Putamen (tissue), 1 donor: ENCODE results near the gene TXNDC2.
A peak's percentile ranks its signal among the peaks of the same experiment; 100 is the strongest.

Experiments used
- DNase-seq: peaks from one replicate; pipeline ENCODE4 v3.0.0-alpha.2; 2016; ENCODE audit warnings: low spot score

TXNDC2 gene

DNA sequence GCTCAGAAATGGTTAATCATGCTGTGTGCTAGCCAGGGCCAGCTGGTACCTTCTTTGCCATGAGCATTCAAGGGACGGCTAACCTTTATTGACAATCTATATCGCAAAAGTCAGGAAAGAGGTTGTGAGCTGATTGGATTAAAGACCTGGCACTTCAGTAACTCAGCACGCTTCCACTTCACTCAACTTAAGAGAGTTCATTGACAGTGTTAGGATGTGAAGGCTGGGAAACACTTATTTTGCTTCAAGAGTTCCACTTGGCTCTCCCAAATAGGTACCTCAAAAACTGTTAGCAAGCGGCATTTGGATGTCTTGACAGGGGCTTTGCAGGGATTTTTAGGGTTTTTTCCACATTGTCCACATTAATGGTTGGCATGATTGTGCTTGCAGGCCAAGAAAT, 25.1 kb upstream of the TXNDC2 start:
- DNase-seq: no peak

DNA sequence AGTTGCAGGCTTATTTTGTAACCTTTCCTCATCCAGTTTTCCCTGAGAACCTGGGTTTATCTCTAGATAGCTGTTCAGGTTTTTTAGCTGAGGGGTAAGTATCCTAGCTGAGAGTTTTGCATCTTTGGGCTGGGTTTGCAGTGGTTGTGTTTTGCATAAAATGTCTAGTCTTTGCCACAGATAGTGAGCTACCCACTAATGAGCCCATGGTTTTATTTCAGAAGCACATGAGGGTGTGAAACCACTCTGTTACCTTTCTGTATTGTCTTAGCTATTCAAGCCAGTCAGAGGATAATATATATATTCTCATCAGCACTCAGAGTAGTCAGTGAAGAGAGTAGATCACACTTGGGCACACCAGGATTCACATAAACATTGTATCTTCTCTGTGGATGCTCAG, 24.6 kb upstream of the TXNDC2 start:
- DNase-seq: no peak

DNA sequence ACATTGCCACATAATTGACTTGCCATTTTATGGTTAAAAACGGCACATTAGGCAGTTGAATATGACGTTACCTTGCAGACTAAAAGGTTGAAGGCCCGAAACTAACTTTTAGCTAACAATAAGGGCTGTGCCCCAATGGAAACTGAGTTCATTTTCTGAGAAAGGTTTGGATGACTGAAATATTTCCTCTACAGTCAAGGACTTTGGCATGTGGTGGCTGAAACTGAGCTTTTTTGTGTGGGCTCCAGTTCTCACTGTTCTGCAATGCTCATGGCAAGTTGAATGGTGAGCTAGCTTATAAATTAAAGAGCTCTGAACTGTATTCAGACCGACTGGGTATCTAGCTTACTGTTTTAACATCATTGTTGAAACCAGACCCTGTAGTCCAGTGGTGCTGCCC, 23.8 kb upstream of the TXNDC2 start:
- DNase-seq: no peak

DNA sequence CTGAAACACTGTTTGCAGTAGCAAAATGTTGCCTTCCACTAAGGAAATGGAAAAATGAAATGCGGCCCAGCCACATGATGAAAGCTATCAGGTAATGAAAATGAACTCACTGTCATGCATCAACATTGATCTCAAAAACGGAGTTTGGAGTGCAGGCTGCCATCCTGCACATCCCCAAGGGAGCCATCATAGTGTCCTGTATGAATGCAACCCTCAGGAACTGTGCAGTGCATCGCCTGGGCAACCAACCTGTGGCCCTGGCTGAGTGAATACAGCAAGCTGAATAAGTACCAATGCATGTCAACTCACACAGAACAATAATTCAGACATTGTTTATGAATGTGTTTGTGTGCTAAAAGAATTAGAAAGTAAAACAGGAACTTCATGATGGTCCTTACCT, 23.1 kb upstream of the TXNDC2 start:
- DNase-seq: no peak

DNA sequence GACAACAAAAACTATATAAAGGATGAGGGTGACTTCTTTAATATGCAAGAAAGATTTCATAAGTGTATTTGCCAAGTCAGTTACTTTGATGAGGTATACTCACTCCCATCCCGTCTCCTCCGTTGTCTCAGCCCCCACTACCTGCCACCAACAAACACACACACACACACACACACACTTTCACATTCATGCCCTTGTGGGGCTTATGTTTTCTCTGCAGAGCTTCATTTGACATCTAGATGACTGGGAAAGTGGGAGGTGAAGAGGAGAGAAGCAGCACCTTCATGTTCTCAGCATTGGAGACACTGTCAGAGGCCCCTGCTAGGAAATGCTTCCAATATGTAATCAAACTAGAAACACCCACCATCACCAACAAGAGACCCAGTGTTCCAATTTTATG, 22.5 kb upstream of the TXNDC2 start:
- peak; percentile 39 for DNase-seq

DNA sequence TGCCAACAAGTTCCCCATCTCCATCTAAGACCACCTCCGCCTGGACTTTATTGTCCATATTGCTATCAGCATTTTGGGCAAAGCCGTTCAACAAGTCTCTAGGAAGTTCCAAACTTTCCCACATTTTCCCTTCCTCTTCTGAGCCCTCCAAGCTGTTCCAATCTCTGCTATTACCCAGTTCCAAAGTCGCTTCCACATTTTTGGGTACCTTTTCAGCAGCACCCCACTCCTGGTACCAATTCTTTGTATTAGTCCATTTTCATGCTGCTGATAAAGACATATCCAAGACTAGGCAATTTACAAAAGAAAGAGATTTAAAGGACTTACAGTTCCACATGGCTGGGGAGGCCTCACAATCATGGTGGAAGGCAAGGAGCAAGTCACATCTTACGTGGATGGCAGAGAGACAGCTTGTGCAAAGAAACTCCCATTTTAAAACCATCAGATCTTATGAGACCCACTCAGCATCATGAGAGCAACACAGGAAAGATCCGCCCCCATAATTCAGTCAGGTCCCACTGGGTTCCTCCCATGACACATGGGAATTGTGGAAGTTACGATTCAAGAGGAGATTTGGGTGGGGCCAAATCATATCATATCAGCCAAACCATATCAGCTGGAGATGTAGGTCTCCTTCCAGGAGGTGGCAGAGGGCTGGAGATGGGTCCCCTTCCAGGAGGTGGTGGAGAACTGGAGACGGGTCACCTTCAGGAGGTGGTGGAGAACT, 19.8 kb upstream of the TXNDC2 start:
- no peak for DNase-seq

DNA sequence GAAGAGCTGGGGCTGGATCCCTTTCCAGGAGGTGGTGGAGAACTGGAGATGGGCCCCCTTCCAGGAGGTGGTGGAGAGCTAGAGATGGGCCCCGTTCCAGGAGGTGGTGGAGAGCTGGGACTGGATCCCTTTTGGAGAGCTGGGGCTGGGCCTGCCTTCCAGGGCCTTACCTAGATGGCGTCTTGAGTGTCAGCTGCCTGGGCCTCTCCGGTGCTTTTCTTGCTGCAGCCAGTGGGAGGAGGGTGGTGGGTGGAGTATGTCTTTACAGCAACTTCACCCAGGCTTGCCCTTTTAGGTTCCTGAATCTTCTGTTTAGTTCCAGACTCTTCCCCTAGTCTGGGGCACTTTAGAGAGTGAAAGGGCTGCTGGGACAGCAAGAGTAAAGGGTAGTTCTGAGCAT, 19.1 kb upstream of the TXNDC2 start:
- DNase-seq: no peak

DNA sequence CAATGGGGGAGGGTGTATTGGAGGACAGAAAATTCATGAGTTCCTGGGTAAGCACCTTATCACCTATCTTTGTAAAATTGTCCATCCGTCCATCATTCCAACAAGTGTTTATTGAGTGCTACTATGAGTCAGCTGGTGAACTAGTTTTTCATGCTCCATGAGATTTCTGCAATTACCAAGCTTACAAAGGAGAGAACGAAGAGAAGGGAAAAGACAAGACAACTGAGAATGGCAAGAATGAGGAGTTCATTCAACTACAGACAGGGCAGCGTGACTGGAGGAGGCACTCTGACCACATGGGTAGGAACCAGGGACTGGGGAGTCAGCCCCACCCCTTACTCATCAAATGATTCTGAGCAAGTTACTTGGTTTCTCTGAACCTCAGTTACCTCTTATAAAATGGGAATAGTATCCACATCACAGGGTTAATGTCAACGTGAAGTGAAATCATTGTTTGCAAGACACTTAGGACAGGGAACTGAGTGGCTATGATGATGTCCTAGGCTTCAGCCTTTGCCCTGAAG, 18.6 kb upstream of the TXNDC2 start:
- DNase-seq: no peak

DNA sequence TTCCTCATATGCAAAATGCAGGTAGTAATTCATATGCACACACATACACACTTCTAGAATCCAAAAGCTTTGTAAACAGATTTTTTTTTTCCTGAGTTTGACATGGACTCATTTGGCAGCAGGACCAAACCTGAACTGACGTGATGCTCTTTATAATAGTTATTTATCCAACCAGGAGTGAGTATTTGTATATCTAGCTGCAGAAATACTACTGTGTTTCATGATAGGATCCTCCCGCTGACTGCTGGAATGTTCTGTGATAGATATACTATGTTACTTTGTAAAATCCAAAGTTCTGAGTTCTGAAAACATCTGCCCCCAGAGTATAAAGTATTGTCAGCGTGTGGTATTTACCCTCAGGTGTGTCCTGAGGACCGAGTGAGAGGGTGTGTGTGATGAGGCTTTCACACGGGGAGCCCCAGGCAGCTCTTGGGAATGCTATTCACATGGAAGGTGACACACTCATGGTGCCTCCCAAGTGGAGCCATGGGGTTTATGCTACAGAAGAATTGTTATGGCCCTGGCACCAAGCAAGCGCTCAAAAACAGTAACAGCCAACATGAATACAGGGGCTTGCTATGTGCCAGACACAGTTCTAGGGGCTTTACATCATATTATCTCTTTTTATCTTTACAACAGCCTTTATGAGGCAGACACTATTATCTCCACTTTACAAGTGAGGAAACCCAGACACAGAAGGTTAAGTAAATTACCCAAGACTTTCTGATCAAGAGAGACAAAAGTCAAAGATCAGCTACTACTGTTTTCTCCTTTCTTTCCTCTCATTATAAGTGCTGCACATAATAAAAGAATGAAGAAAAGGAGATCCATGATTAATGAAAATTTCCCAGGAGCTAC, 16.7 kb upstream of the TXNDC2 start:
- DNase-seq: no peak

DNA sequence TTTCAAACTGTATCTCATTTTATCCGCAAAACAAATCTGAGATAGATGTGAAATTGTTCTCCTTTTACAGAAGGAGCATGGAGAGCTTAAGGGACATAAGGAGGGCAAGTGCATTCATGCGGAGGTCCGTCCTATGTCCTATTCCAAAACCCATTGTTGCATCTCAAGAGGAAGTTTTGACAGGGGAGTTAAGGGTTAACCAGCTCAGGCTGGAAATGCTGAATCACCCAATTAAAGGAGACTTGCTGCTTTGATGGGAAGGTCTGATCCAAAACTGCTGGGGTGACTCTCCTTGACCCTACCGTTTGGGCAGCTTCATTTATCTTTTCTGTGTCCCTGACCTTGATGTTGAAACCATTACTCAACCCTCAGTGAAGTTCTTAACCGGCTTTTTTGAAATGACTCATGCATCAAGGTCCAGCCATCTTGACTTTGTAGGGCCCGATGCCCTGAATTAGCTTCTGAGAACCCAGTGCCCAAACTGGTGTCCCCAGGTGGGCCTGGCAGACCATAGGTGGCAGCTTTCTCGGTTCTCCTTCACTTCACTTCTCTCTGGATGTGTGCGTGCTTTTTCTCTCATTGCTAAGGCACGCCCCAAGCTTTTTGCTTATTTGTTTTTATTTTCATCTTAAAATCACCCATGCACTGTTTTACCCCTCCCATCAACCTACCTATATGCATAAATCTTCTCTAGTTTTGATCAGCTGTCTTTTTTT, 15.9 kb upstream of the TXNDC2 start:
- no peak for DNase-seq

DNA sequence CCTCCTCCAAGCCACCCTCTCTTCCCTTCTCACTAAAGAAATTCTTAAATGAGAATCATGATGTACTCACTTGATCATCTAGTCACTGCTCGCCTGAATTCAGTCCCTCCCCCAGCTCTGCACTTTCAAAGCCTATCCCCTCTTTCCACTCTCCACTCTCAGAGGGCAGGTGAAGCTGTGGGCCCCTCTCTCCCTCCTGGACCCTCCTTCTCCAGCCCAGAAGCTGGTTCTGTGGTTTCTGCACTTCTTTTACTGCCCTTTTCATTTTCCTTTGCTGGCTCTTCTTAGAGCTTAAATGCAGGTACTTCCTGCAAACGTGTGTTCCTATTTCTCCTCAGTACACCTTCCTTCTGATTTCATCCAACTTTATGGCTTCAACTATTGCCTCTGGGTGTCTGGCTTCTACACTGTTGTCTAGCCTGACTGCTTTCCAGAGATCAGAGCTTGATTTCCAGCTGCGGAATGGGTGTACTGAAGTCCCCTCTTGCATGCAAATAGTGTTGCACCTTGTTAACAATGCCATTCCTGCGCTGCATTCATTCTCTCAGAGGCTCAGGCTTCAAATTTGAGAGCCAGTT, 15.3 kb upstream of the TXNDC2 start:
- DNase-seq: no peak

DNA sequence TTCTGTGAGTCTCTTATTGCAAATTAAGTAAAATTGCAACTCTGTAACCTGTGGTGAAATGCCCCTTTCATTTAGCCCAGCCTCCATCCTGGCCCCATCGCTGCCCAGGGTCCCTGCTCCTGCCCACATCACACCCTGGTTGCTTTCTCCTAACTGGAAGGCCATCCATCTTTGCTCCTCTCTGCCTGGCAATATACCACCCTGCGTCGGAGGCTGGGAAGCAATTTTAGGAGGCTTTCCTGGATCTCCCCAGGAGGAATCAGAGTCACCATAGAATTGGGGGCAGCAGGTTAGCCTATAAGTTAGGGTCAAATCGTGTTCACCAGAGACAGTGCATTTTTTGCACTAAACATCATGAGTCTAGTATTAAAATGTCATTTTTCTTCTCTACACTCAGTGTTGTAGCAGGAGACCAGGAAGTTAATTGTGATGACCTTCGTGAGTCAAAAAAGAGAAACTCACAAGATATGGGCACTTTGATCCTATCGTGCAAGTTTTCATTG, 14.5 kb upstream of the TXNDC2 start:
- no peak for DNase-seq

DNA sequence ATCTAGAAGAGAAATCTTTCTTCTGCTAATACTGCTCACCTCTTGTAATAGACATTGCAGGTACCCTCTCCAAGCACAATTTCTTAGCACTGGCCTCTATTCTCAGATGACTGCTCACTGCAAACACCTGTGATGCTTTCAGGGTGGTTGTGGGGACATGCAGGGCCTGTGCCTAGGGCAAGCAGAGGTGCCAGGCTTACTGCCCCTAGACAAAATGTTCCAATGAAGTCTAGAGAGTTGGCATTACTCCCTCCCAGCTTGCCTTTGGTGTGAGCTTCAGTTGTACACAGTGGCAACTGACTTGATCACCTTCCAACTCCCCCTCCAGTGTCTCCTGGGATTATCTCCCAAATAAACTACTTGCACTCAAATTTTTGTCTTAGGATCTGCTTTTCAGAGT, 12.9 kb upstream of the TXNDC2 start:
- no peak for DNase-seq

DNA sequence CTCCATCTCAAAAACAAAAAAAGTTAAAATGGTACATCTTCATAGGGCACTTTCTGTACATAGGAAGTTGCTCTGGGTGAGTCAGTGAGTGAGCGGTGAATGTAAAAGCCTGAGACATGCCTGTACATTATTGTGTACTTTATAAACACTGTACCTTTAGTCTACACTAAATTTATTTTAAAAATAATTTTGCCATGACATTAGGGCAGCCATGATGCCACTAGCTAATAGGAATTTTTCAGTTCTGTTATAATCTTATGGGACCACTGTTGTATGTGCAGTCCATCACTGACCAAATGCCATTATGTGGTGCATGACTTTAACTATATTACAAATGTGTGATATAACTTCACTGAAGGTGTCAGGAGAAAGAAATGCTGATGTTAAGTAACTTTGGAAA, 11.0 kb upstream of the TXNDC2 start:
- no peak for DNase-seq

DNA sequence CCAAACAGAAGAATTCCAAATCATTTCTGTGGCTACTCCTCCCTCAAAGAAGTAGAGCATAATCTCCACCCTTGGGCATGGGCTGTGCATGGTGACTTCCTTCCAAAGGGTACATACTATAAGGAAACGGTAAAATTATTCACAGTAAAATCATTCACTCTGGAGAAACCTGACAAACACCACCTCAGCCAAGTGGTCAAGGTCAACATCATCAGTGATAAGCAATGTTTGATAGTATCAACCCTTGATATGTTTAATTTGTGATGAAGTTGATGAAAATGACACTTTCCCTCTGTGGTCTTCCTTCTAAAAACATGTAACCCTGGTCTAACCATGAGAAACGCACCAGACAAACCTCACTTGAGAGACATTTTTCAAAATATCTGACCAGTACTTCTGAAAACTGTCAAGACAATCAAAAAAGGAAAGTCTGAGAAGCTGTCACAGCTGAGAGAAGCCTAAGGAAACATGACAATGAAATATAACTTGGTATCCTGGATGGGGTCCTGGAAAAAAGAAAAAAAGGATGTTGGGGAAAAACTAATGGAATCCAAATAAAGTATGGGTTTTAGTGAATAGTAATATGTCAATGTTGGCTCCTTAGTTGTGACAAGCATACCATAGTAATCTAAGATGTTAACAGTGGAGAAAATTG, 9.4 kb upstream of the TXNDC2 start:
- DNase-seq: no peak

DNA sequence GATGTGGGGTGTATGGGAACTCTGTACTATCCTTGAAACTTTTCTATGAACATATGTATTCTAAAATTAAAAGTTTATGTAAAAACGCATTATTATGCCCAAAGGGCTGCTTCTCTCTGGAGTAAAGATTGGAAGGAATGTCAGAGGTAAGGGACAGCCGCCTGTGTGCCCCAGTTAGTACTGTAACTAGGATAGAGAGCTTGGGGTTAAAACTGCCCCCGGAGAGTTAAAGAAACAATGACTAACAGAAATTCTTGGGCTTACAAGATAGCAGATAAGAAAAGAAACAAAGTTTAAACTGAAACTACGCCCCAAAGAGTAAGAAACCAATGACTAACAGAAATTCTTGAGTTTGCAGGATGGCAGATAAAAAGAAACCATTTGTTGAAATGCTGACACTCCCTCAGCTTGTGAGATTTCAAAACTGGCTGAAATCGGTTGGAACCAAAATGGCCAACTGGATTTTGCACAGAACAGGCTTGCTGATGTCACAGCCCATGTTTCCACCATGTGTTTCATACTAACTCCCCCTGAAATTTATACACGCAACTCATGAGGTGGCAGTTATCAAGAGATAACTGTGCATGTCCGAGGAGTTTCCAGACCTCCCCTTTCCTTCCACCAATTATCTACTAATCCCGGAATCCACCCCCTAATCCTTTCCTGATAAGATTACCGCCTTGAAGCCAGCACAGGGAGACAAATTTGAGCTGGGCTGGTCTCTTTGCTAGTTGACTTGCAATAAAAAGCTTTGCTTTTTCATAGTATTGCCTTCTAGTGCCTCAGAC, 8.7 kb upstream of the TXNDC2 start:
- DNase-seq: no peak

DNA sequence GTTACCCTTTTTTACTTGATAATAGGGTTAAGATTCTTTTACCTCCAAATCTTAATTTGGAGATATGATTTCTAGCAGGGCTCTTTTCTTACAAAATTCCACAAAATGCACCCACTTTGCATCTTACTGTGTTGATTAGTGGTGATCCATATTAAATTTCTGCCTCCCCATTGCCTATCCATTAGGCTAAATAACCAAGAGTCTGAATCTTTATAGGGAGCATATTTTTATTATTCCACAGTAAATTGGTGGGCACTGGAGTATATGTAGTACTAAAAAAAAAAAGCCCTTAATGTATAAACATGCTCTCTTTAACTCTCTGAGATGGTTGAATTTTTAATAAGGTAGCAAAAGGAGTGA, 8.1 kb upstream of the TXNDC2 start:
- no peak for DNase-seq

DNA sequence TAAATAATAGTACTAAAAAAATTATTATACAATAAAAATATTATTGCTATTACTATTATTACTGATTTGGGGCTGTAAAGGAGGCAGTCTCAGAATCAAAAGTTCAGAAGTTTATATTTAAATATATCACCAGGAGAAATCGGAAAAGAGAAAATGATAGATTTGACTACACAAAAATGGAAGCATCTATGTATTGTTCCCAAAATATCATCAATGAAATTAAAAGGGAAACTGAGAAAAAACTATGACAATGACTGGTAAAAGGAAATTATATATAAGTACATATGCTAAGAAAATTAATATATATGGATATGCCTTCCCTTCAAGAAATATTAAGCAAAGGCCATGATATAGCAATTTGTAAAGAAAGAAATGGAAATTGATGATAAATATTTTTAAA, 7.7 kb upstream of the TXNDC2 start:
- DNase-seq: no peak

DNA sequence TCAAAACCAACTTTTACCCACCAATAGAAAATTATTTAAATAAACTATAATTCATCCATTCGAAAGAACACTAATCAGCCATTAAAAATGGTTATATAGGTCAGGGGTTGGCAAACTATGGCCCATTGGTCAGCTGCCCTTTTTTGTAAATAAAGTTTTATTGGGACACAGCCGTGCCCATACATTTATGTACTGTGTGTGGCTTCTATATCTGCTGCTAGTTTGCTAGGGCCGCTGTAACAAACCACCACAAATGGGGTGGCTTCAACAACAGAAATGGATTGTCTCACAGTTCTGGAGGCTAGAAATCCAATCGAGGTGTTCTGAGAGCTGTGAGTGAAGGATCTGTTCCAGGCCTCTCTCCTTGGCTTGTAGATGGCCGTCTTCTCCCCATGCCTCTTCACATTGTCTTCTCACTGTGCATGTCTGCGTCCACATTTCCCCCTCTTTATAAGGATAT, 7.0 kb upstream of the TXNDC2 start:
- DNase-seq: no peak

DNA sequence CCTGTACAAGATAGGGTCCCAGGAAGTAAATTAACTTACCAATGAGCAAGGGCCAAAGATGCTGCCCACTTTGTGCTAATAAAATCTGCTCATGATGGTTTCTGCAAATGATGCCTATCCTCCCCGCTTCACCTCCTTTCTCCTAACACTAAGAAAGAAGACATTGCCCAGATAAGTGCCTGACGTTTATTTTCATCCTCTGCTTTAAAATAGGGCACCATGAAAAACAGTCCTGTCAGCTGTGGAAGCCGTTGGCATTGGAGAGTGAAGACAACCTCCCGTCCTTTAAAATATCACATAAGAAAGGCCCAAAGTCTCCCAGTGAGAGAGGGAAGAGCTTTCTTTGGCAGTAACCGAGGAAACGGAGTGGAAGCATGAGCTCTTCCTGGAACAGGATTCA, 1.7 kb upstream of the TXNDC2 start:
- no peak for DNase-seq
